Body of pancreas (tissue), 4 donors: ENCODE results near the gene CRYBG2.
"Not testable (repeated sequence)": the region's sequence is repeated elsewhere in the genome, so short reads cannot be mapped to it uniquely, and the experiment has no call there.

ENCODE experiments used
- CTCF ChIP-seq, 7 experiments: fragments of 450-650 bp in 4 of 7; fragments of 200-600 bp in 3 of 7; sonication (generic) in 3 of 7; IDR thresholded peaks; one replicate each; pipeline ENCODE4 v1.5.1; 2016 to 2019; ENCODE audit warnings: antibody characterized with exemption in 7 of 7
- POLR2A ChIP-seq, 3 donors: fragments of 450-650 bp; IDR thresholded peaks; one replicate each; pipeline ENCODE4 v1.6.1; 2016; ENCODE audit warnings: antibody characterized with exemption in 3 of 3, mild to moderate bottlenecking in 2 of 3

GRCh38 chr1:26333312-26333711 lies 20.6 kb downstream of the CRYBG2 start:
- not testable (repeated sequence) for TF ChIP-seq CTCF, POLR2A (IDR thresholded peaks at IDR 0.05)
